K562 (cell line): ENCODE results near the gene FILIP1. TPM values are rescaled to one million over a fixed set of nuclear protein-coding genes. Genes with fewer than 3 reads are reported as not detected.

Source experiments
- MCM3 ChIP-seq: fragments of 450-650 bp; IDR thresholded peaks from 2 replicates; pipeline ENCODE4 v1.6.1; 2016
- POLR2B ChIP-seq: fragments of 450-650 bp; IDR thresholded peaks from 2 replicates; pipeline ENCODE4 v1.6.1; 2018; ENCODE audit warnings: low read depth; ENCODE audit not compliant: partially characterized antibody
- RERE ChIP-seq: sonication (generic); formaldehyde crosslinking; IDR thresholded peaks from 2 replicates; pipeline ENCODE4 v1.8.0; 2023; ENCODE audit warnings: missing genetic modification reagents, mild to moderate bottlenecking, borderline replicate concordance
- SRSF1 ChIP-seq: fragments of 200-400 bp; formaldehyde crosslinking; IDR thresholded peaks from 2 replicates; pipeline ENCODE4 v1.6.1; 2017; ENCODE audit warnings: mild to moderate bottlenecking, low read depth, low read length, moderate library complexity
- TCFL5 ChIP-seq: fragments of 250-450 bp; sonication (Bioruptor Pico); conservative IDR thresholded peaks from 2 replicates; pipeline ENCODE4 v1.6.1; 2021; ENCODE audit warnings: mild to moderate bottlenecking, moderate library complexity, matching md5 sums
- polyA plus RNA-seq, 8 experiments: library from polyadenylated mRNA; depleted of rRNA in 4 of 8; stranded (reverse) in 5 of 8; unstranded in 3 of 8; fragments of >200 nt; fragmentation: Nextera tagmentation in 2 of 8; fragmentation: Illumina TruSeq in 1 of 8; extraction: Ambion mirVana in 2 of 8; extraction: Trizol in 1 of 8; gene quantifications; 2 replicates each; pipeline versions ENCODE4 v1.2.1 to v1.2.3, GENCODE V29; 2011 to 2014; ENCODE audit warnings: inconsistent platforms in 1 of 8, missing spikeins in 1 of 8
- total RNA-seq, 7 experiments: library from RNA; depleted of rRNA in 6 of 7; stranded (reverse); fragments of >200 nt in 6 of 7; fragmentation: Illumina TruSeq in 2 of 7; extraction: Trizol in 2 of 7; gene quantifications; 2 replicates each; pipeline versions ENCODE4 v1.2.1 to v1.2.3, GENCODE V29; 2011 to 2021; ENCODE audit warnings: low replicate concordance in 1 of 7
- TF ChIP-seq, protein P1 (sequence below), 2 experiments: fragments of 450-650 bp in 1 of 2; sonication (generic) in 1 of 2; formaldehyde crosslinking in 1 of 2; IDR thresholded peaks in 1 of 2; conservative IDR thresholded peaks in 1 of 2; 2 replicates each; pipeline versions ENCODE4 v1.6.1 to v1.8.1; 2016 to 2023; ENCODE audit warnings: mild to moderate bottlenecking in 2 of 2, moderate library complexity in 2 of 2, inconsistent platforms in 1 of 2, missing genetic modification reagents in 1 of 2
- TF ChIP-seq, protein P2 (sequence below), 2 experiments: fragments of 450-650 bp in 1 of 2; sonication (generic) in 1 of 2; formaldehyde crosslinking in 1 of 2; IDR thresholded peaks; 2 replicates each; pipeline versions ENCODE4 v1.7.1 to v1.9.0; 2016 to 2022; ENCODE audit warnings: inconsistent platforms in 1 of 2, mild to moderate bottlenecking in 1 of 2, missing genetic modification reagents in 1 of 2

Gene FILIP1
- total and polyA plus RNA-seq, 9 of the 15 experiments (the other 6 are each of a cell fraction or from before 2014, with no cell fraction given), result 0.03 to 0.25 (median 0.10) TPM; not detected in 1

DNA sequence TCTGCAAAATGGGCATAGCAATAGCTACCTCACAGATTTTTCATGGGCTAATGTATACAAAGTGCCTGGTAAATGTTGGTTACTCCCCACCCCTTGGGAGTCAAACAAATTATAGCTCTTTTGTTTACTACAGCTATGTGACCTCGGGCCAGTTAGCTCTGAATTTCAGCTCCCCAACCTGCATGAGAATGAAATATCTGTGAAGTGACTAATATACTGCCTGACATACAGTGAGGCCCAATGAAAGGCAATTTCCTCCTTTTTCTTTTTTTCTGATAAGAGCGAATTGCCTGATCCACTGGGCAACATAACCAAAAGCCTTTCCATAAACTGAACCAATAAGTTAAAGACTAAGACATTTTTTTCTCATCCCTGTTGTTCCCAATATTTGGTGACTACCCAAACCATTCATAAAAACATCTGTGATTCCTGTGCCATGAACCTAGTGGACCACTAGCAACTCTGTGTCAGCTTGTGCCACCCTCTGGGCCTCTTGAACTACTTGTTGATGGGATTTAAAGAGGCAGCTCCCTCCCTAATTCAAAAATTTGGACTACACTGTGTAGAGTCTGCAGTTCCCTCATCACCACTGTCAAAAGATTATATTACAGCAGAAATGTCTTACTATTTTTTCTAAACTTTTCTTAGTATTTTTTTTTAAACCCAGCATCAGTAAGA, 117.1 kb downstream of the FILIP1 start (continued):
- TF ChIP-seq, protein P1, sequence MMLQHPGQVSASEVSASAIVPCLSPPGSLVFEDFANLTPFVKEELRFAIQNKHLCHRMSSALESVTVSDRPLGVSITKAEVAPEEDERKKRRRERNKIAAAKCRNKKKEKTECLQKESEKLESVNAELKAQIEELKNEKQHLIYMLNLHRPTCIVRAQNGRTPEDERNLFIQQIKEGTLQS (IDR thresholded peaks at IDR 0.05), result no peak
- TF ChIP-seq, protein P1 (CRISPR knock-in tag; conservative IDR thresholded peaks at IDR 0.05), result no peak
- TF ChIP-seq RERE (CRISPR knock-in tag) (no peak), SRSF1 (no peak), MCM3 (no peak), TCFL5 (CRISPR knock-in tag) (no peak), POLR2B (no peak)
- TF ChIP-seq, protein P2, sequence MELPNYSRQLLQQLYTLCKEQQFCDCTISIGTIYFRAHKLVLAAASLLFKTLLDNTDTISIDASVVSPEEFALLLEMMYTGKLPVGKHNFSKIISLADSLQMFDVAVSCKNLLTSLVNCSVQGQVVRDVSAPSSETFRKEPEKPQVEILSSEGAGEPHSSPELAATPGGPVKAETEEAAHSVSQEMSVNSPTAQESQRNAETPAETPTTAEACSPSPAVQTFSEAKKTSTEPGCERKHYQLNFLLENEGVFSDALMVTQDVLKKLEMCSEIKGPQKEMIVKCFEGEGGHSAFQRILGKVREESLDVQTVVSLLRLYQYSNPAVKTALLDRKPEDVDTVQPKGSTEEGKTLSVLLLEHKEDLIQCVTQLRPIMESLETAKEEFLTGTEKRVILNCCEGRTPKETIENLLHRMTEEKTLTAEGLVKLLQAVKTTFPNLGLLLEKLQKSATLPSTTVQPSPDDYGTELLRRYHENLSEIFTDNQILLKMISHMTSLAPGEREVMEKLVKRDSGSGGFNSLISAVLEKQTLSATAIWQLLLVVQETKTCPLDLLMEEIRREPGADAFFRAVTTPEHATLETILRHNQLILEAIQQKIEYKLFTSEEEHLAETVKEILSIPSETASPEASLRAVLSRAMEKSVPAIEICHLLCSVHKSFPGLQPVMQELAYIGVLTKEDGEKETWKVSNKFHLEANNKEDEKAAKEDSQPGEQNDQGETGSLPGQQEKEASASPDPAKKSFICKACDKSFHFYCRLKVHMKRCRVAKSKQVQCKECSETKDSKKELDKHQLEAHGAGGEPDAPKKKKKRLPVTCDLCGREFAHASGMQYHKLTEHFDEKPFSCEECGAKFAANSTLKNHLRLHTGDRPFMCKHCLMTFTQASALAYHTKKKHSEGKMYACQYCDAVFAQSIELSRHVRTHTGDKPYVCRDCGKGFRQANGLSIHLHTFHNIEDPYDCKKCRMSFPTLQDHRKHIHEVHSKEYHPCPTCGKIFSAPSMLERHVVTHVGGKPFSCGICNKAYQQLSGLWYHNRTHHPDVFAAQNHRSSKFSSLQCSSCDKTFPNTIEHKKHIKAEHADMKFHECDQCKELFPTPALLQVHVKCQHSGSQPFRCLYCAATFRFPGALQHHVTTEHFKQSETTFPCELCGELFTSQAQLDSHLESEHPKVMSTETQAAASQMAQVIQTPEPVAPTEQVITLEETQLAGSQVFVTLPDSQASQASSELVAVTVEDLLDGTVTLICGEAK (IDR thresholded peaks at IDR 0.05), result no peak
- TF ChIP-seq, protein P2 (CRISPR knock-in tag; IDR thresholded peaks at IDR 0.05), result no peak
